DMS53 (cell line): ENCODE measurements around the gene CD38.
A peak's percentile ranks its signal among the peaks of the same experiment; 100 is the strongest.

ENCODE experiments used
- DNase-seq: peaks from one replicate; lab custom pipeline; 2025; lab: John Stamatoyannopoulos, UW

Gene CD38

GRCh38 chr4:15868111-15868510 lies 90.0 kb downstream of the CD38 start:
- DNase-seq, result peak; percentile 28

- DNase-seq, result no peak
These were observed 90.8 kb downstream of the CD38 start for GRCh38 chr4:15868826-15869413.

- DNase-seq, result no peak
These were observed 92.0 kb downstream of the CD38 start for GRCh38 chr4:15870079-15870478.

DNA sequence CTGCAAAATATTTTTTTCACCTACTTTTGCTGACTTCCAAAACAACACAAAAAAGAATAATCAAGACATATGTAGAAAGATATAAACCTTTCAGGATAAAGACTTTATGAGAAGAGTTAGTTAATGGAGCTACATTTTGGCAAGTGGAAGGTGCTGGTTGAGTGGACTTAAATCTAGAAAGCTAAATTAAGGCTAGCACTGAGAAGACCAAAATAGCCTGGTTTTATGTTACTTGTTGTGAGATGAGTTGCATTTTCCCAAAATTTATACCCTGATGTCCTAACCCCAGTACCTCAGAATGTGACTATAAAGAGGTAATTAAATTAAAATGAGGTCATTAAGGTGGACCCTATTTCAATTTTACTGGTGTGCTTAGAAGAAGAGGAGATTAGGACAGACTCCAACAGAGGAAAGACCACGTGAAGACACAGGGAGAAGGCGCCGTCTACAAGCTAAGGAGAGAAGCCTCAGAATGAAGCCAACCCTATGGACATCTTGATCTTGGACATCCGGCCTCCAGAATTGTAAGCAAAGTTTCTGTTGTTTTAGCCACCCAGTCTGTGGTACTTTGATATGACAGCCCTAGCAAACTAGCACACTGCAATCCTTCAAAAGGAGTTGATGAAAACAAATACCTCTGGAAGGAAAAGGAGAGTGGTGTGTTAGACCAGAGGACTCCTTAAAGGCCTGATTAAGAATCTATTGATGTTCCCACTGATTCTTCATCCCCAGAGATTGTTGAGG lies 93.0 kb downstream of the CD38 start:
- no peak for DNase-seq

DNA sequence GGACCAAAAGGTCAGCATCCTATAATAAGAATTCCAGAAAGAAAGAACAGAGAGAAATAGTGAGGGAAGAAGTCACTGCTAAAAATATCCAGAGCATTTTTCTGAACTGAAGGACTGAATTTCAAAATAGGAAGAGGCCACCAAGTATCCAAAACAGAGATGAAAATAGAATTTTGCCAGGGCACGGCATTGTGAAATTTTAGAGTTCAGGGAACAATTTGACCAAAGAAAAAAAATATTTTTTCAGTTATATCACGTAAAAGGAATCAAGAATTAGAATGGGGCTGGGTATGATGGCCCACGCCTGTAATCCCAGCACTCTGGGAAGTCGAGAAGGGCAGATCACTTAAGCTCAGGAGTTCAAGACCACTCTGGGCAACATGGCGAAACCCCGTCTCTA lies 95.0 kb downstream of the CD38 start:
- no peak for DNase-seq

- DNase-seq, result no peak
These were observed 96.5 kb downstream of the CD38 start for GRCh38 chr4:15874671-15875070.

- DNase-seq, result no peak
These were observed 97.7 kb downstream of the CD38 start for GRCh38 chr4:15875663-15876460.

DNA sequence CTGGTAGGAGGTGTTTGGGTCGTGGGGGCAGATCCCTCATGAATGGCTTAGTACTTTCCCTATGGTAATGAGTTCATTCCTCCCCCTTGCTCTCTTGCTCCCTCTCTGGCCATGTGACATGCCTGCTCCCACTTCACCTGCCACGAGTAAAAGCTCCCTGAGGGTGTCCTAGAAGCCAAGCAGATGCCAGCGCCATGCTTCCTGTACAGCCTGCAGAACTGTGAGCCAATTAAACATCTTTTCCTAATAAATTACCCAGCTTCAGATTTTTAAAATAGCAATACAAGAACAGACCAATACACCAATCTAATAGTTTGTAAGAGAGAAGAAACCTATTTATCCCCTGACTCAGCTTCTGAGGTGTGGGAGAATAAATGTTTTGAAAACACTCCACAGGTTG lies 99.9 kb downstream of the CD38 start:
- DNase-seq, result peak; percentile 42

GRCh38 chr4:15881820-15882219 lies 103.7 kb downstream of the CD38 start:
- DNase-seq, result no peak

DNA sequence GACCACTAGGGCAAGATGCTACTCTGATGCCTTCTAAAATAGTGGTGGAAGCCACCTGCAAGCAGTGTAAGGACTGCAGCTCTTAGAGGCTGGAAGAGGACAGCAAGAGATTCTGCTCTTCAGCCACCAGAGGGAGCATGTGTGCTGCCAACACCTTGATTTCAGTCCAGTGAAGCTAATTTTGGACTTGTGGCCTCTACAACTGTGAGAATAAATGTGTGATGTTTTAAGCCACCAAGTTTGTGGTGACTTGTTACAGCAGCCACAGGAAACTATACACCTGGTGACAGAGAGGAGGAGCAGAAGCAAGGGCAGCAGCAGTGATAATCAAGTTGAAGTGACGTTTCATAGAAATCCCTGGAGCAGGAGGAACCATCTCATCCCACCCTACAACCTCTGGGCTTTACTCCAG lies 104.6 kb downstream of the CD38 start:
- DNase-seq, result peak; percentile 93

DNA sequence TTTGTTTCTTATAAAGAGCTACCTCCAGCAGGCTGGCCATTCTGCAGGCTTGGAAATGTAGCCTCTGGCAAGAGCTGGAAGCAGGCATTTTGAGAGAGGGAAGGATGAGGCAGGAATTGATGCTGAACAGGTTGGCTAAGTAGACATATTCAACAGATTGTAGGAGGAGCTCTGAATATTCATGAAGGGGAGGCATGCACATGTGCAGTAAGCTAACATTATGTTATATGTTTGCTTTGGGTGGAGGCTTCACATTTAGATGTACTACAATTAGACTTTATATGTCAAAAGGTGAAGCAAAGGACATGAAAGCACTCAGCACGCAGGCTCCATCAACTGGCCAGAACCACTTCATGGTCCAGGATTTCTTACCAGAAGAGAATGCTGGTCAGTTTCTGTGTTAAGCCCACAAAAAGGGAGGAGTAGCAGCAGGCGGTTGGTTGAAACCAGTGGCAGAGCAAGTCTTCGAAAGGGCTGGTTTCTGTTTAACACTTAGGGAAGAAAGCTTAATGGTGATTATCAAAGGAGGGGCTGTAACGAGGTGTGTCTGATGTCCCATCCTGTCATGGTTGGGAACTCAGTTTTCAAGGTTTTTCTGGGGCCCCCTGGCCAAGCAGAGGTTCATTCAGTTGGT lies 105.6 kb downstream of the CD38 start:
- DNase-seq, result no peak

DNA sequence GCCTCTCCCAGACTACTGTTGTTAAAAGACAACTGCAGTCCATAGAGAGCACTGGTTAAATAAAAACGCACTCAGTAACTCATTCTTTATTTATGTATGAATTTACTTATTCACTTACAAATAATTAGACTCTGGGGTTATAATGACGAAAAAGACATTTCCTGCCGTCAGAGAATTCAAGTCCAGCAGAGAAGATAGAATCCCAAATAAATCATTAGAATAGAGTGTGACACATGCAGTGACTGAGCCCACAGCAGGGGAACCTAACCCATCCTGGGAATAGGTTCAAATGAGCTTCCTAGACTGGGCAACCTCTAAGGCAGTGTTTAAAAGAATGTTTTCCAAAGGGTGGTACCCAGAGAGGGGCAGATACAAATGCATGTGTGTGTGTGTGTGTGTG lies 106.5 kb downstream of the CD38 start:
- DNase-seq, result no peak

GRCh38 chr4:15885422-15885821 lies 107.3 kb downstream of the CD38 start:
- DNase-seq, result no peak

GRCh38 chr4:15888515-15888914 lies 110.4 kb downstream of the CD38 start:
- no peak for DNase-seq

GRCh38 chr4:15890246-15890829 lies 112.2 kb downstream of the CD38 start:
- no peak for DNase-seq

DNA sequence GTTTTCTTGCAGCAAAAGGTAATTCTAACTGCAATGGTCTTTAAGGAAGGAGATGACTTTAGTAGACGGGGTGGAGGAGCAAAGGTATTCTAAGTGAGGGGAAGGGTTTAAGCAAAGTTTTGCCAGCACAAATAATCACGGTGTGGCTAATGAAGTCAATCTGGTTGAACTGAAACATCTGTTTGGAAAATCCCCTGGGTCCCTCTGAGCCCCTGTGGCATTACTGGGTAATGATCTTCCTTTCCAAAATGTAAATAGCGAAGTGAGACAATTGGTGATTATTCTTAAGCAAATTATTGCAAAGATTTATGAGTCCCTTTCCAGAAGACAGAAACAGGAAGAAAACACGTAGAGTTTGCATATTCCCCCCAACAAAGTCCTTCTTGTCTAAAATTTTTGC lies 113.2 kb downstream of the CD38 start:
- DNase-seq, result no peak

DNA sequence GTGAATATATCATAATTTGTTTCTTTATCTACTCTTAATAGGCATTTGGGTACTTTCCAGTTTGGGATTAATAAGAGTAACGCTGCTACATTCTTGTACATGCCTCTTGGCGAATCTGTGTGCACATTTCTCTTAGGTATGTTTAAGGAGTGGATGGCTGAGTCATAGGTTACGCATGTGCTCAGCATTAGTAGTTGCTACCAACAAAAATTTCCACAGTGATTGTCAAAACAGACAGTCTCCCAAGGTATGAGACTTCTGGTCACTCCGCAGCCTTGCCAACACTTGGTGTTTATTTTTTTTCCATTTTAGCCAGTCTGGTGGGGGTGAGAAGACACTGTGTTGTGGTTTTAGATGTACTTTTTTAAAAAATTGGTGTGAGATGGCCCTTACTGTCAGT lies 115.8 kb downstream of the CD38 start:
- DNase-seq, result peak; percentile 85

DNA sequence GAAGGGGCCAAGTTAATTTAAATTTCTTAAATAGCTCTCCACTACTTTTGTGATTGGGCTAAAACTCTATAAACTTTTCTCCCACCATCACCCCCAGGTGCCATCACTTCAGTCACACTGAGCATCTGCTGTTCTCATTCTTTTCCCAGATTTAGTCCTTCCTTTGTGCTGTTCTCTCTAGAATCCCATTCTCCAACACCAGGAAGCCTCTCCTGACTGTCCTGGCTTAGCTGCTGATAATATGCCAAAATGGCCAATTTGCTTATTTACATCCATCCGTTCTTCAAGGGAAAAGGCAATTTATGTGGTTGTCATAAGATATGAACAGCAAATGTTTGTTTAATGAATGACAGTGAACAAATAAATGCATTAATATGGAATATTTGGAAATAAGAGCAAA lies 116.3 kb downstream of the CD38 start:
- DNase-seq, result peak; percentile 28

GRCh38 chr4:15894921-15895916 lies 117.1 kb downstream of the CD38 start:
- DNase-seq, result peak; percentile 28

- peak; percentile 21 for DNase-seq
These were observed 119.4 kb downstream of the CD38 start for GRCh38 chr4:15897577-15897976.

GRCh38 chr4:15898902-15899301 lies 120.8 kb downstream of the CD38 start:
- DNase-seq, result no peak
